Kidney (tissue), 22 donors: Measurements from ENCODE around the gene LRRC45. TPM values are rescaled to one million over a fixed set of nuclear protein-coding genes. Genes with fewer than 3 reads are reported as not detected.

ENCODE experiments used
- DNase-seq, 5 donors: peaks; one replicate each; pipeline ENCODE4 v3.0.0-alpha.2; 2013 to 2020
- FAIRE-seq: peaks from 2 replicates; lab custom pipeline; 2012; peaks lifted over from hg19 to GRCh38; lab: Jason Lieb, UNC
- H3K27ac ChIP-seq, 2 donors: one replicate each; pipeline ENCODE4 v1.7.0; 2013; ENCODE audit warnings: low read depth in 2 of 2, low read length in 2 of 2, inconsistent platforms in 1 of 2
- H3K27me3 ChIP-seq: one replicate; pipeline ENCODE4 v1.7.1; 2013; ENCODE audit warnings: low read length, inconsistent platforms; ENCODE audit not compliant: control insufficient read depth, insufficient read depth
- H3K36me3 ChIP-seq, 3 donors: one replicate each; pipeline versions ENCODE4 v1.7.0 to v1.7.1; 2013; ENCODE audit warnings: low read length in 3 of 3, control low read depth in 1 of 3, inconsistent platforms in 1 of 3; ENCODE audit not compliant: insufficient read depth in 3 of 3, control insufficient read depth in 2 of 3
- H3K4me1 ChIP-seq, 3 donors: one replicate each; pipeline versions ENCODE4 v1.7.0 to v1.7.1; 2013; ENCODE audit warnings: low read length in 3 of 3, inconsistent platforms in 1 of 3, low read depth in 1 of 3; ENCODE audit not compliant: control insufficient read depth in 2 of 3, insufficient read depth in 2 of 3
- H3K4me3 ChIP-seq, 3 donors: one replicate each; pipeline versions ENCODE4 v1.7.0 to v1.8.1; 2013; ENCODE audit warnings: low read length in 3 of 3, control low read depth in 1 of 3, inconsistent platforms in 1 of 3
- H3K9ac ChIP-seq, 3 donors: one replicate each; pipeline versions ENCODE4 v1.7.0 to v1.7.1; 2013; ENCODE audit warnings: low read length in 3 of 3, control low read depth in 1 of 3, inconsistent platforms in 1 of 3
- H3K9me3 ChIP-seq, 3 donors: one replicate each; pipeline versions ENCODE4 v1.7.0 to v1.7.1; 2013; ENCODE audit warnings: low read length in 3 of 3, control low read depth in 1 of 3, inconsistent platforms in 1 of 3; ENCODE audit not compliant: control insufficient read depth in 2 of 3, insufficient read depth in 1 of 3
- CTCF ChIP-seq: IDR thresholded peaks from 3 replicates; pipeline ENCODE4 v1.5.1; 2012; ENCODE audit warnings: mild to moderate bottlenecking, moderate library complexity, borderline replicate concordance; ENCODE audit not compliant: insufficient read depth; ENCODE audit errors: extremely low read depth
- intact Hi-C: fragments of 100-400 bp; cut with DNase I; formaldehyde crosslinking; loops from one replicate; pipeline ENCODE4 v1.11.1; 2022
- long read RNA-seq, 10 donors: library from polyadenylated mRNA in 1 of 10; unstranded in 1 of 10; transcript quantifications; one replicate each; pipeline ENCODE4 v2.0.0 and lab custom pipeline, GENCODE V29; 2021 to 2026
- polyA plus RNA-seq: library from polyadenylated mRNA; stranded (reverse); fragments of 350-450 nt; fragmentation: Illumina TruSeq; extraction: RNeasy Lipid Tissue Mini Kit (QIAGEN cat#74804); gene quantifications from one replicate; pipeline ENCODE4 v1.2.3, GENCODE V29; 2014; ENCODE audit warnings: low read depth, low replicate concordance; ENCODE audit not compliant: insufficient read depth
- total RNA-seq: library from RNA; stranded (reverse); fragmentation: NEBNext Ultra II Directional; extraction: Animal tissue kit (Norgen Biotek cat#: 25700); gene quantifications from one replicate; pipeline ENCODE4 v1.2.1, GENCODE V29; 2021
- donor health status: control.
- donor health status: control.
- donor health status: control.
- donor health status: control.
- donor health status: control.
- donor health status: DM: yes; HTN: yes; CAD: no.
- donor health status: Normal renal cell carcinoma (clear cell type).

LRRC45 gene
- 9.9 TPM for total RNA-seq
- polyA plus RNA-seq = 9.9 TPM
- long read RNA-seq, donor 1, transcript LRRC45-201 (17 exons, 2,701 nt) = major isoform, 6 of 6 reads
- long read RNA-seq, donor 1, partial matches to known transcripts = 0 of 6 reads
- long read RNA-seq, donor 1, other reads (novel, unspliced or antisense) = 0 of 6 reads
- long read RNA-seq, donor 2, partial matches to known transcripts = 0 of 1 reads
- long read RNA-seq, donor 2, other reads (novel, unspliced or antisense) = 0 of 1 reads
- long read RNA-seq, donor 3 = 0 reads
- long read RNA-seq, donor 4, partial matches to known transcripts = 0 of 4 reads
- long read RNA-seq, donor 4, other reads (novel, unspliced or antisense) = 0 of 4 reads
- long read RNA-seq, donor 5 = 0 reads
- long read RNA-seq, donor 6, partial matches to known transcripts = 0 of 1 reads
- long read RNA-seq, donor 6, other reads (novel, unspliced or antisense) = 0 of 1 reads
- long read RNA-seq, donor 7, partial matches to known transcripts = 19 of 29 reads
- long read RNA-seq, donor 7, other reads (novel, unspliced or antisense) = 5 of 29 reads
- long read RNA-seq, donor 8, partial matches to known transcripts = 0 of 2 reads
- long read RNA-seq, donor 8, other reads (novel, unspliced or antisense) = 0 of 2 reads
- long read RNA-seq, donor 9, partial matches to known transcripts = 0 of 1 reads
- long read RNA-seq, donor 9, other reads (novel, unspliced or antisense) = 0 of 1 reads
- long read RNA-seq, donor 10, partial matches to known transcripts = 0 of 2 reads
- long read RNA-seq, donor 10, other reads (novel, unspliced or antisense) = 0 of 2 reads

GRCh38 chr17:82022981-82023446, at the start of gene LRRC45:
TSS of gene LRRC45 (plus strand) at chr17:82023305. CDS start at chr17:82023644, 339 bp downstream.
- Histone ChIP-seq H3K4me3 (peak within 1 kb of the TSS; percentile 52 to 70 (median 54)), H3K27me3 (no peaks in the 10 kb centered on the region), H3K27ac (no peak within 1 kb of the TSS), H3K36me3 (no peaks in the 10 kb centered on the region), H3K4me1 (peaks cover 0 to 24% (median 6%) of the 10 kb centered on the region in 3 donors), H3K9ac (peak within 1 kb of the TSS; percentile 22 to 73 (median 71)), H3K9me3 (no peaks in the 10 kb centered on the region)
- intact Hi-C loops = no loop called here
- FAIRE-seq (peak; percentile 98), DNase-seq (peak; percentile 100)
- TF ChIP-seq CTCF = no peak

- Histone ChIP-seq H3K27ac (no peak overlapping the region), H3K4me1 (peaks cover 0 to 11% (median 0%) of the 10 kb centered on the region in 3 donors), H3K27me3 (no peaks in the 10 kb centered on the region), H3K4me3 (no peak overlapping the region), H3K36me3 (no peaks in the 10 kb centered on the region), H3K9me3 (peaks cover 0 to 3% (median 0%) of the 10 kb centered on the region in 3 donors), H3K9ac (no peak overlapping the region)
- TF ChIP-seq CTCF = no peak
- DNase-seq = no peak
- intact Hi-C loops = no loop called here
- no peak for FAIRE-seq
Observed at GRCh38 chr17:81973432-81973831, 49.7 kb upstream of the LRRC45 start.

- peak in 4 of 5 donors; percentile 42 to 85 (median 64) for DNase-seq
- intact Hi-C loops = no loop called here
Observed at GRCh38 chr17:81976332-81977210, 46.5 kb upstream of the LRRC45 start.

More at GRCh38 chr17:81976332-81977210, 46.5 kb upstream of the LRRC45 start:
- H3K27me3 ChIP-seq = no peaks in the 10 kb centered on the region
- no peaks in the 10 kb centered on the region for H3K36me3 ChIP-seq
- peaks cover 0 to 3% (median 0%) of the 10 kb centered on the region in 3 donors for H3K9me3 ChIP-seq
- FAIRE-seq = no peak
- H3K27ac ChIP-seq = peak overlapping the region in 1 of 2 donors; percentile 1
- peaks cover 0 to 12% (median 11%) of the 10 kb centered on the region in 3 donors for H3K4me1 ChIP-seq
- peak overlapping the region; percentile 29 to 69 (median 41) for H3K4me3 ChIP-seq
- H3K9ac ChIP-seq = peak overlapping the region in 2 of 3 donors; percentile 12 to 77
- no peak for TF ChIP-seq CTCF
